Heart left ventricle (tissue), 16 donors: ENCODE data around the gene KCNQ1. TPM values are rescaled to one million over a fixed set of nuclear protein-coding genes. Genes with fewer than 3 reads are reported as not detected.
A peak's percentile ranks its signal among the peaks of the same experiment; 100 is the strongest.

ENCODE experiments used
- ATAC-seq, 4 donors: fragments of 200-7000 bp; cut with Tn5 transposase; one replicate each; pipeline ENCODE4 v1.9.1; 2020 to 2022; ENCODE audit warnings: moderate library complexity in 4 of 4, mild to moderate bottlenecking in 3 of 4, moderate number of reproducible peaks in 1 of 4
- DNase-seq, 5 donors: peaks; one replicate each; pipeline ENCODE4 v3.0.0-alpha.2; 2020
- H3K27ac ChIP-seq, 12 donors: fragments of 200-600 bp; sonication (generic) in 4 of 12; one replicate each; pipeline versions ENCODE4 v1.5.0 to v1.8.0; 2016 to 2022; ENCODE audit warnings: mild to moderate bottlenecking in 2 of 12
- H3K27me3 ChIP-seq, 9 donors: fragments of 200-600 bp; sonication (generic) in 2 of 9; one replicate each; pipeline versions ENCODE4 v1.5.1 to v1.8.0; 2016 to 2022; ENCODE audit warnings: mild to moderate bottlenecking in 3 of 9
- H3K36me3 ChIP-seq, 9 donors: fragments of 200-600 bp; sonication (generic) in 2 of 9; one replicate each; pipeline versions ENCODE4 v1.5.0 to v1.8.0; 2018 to 2022; ENCODE audit warnings: mild to moderate bottlenecking in 2 of 9
- H3K4me1 ChIP-seq, 12 donors: fragments of 200-600 bp; sonication (generic) in 4 of 12; one replicate each; pipeline versions ENCODE4 v1.5.0 to v1.8.0; 2016 to 2022; ENCODE audit warnings: mild to moderate bottlenecking in 3 of 12
- H3K4me3 ChIP-seq, 12 donors: fragments of 200-600 bp; sonication (generic) in 4 of 12; one replicate each; pipeline versions ENCODE4 v1.5.0 to v1.8.0; 2017 to 2022; ENCODE audit warnings: mild to moderate bottlenecking in 9 of 12, moderate library complexity in 4 of 12
- H3K9me3 ChIP-seq, 12 donors: fragments of 200-600 bp; sonication (generic) in 4 of 12; one replicate each; pipeline versions ENCODE4 v1.5.0 to v1.8.0; 2016 to 2022; ENCODE audit warnings: mild to moderate bottlenecking in 1 of 12
- POLR2A ChIP-seq, 2 donors: fragments of 450-650 bp; IDR thresholded peaks; one replicate each; pipeline ENCODE4 v1.6.1; 2017; ENCODE audit warnings: antibody characterized with exemption in 2 of 2, mild to moderate bottlenecking in 2 of 2, moderate library complexity in 2 of 2
- WGBS, 4 donors: extraction: QIAGEN DNeasy Blood & Tissue Kit in 2 of 4; methylation state at CpG; one replicate each; pipeline versions ENCODE4 v1.1.5 to v1.1.7; 2013 to 2018; 5-methylcytosine and 5-hydroxymethylcytosine counted together
- intact Hi-C, 10 donors: fragments of 100-400 bp; cut with DNase I; formaldehyde crosslinking; loops; one replicate each; pipeline versions ENCODE4 v1.11.1 to v1.14.2; 2022
- polyA plus RNA-seq, 2 donors: library from polyadenylated mRNA; stranded (reverse); fragments of 200-250 nt; gene quantifications; one replicate each; pipeline ENCODE4 v1.2.3, GENCODE V29; 2013
- total RNA-seq, 9 donors: library from RNA; depleted of rRNA in 2 of 9; stranded (reverse); fragments of >200 nt in 2 of 9; fragmentation: NEBNext Ultra II Directional in 3 of 9; extraction: Animal tissue kit (Norgen Biotek cat#: 25700) in 3 of 9; gene quantifications; one replicate each; pipeline versions ENCODE4 v1.1.0 to v1.2.4, GENCODE V29; 2016 to 2023
- TF ChIP-seq, protein P1 (sequence below), 12 donors: fragments of 200-600 bp; sonication (generic) in 4 of 12; IDR thresholded peaks; one replicate each; pipeline versions ENCODE4 v1.5.0 to v1.8.0; 2018 to 2022; ENCODE audit warnings: antibody characterized with exemption in 12 of 12, mild to moderate bottlenecking in 5 of 12
- donor health status: ischemic (EF 13 %, LVEDD 7.1; RV severe dilation, severe dysfunction).
- donor health status: healthy with polysubstance abuse.
- donor health status: DM: no; HTN: yes; CAD: no.
- donor health status: DM: no; HTN: no; CAD: no.
- donor health status: ischemic (EF 25% LVEDD 6.9; RV normal size, moderate dysfunction).
- donor health status: ischemic (EF 25% LVEDD 5.7; RV mildly dilated, moderate dysfunction).
- donor health status: healthy.
- donor health status: DM: yes; HTN: yes; CAD: no.
- donor health status: ischemic (EF 35%, LVEDD 5.7; RV mildly dilated, moderate dysfunction).
- donor health status: nonischemic (EF 11% LVEDD 7.7; RV severe dilation, severe dysfunction).
- donor health status: DM: yes; HTN: yes; CAD: no.
- donor health status: PGD.
- donor health status: ischemic (EF 29% LVEDD 5.4; RV normal size, mild dysfunction).
- donor health status: nonischemic (EF 23%, LVEDD 6.1; RV moderate dilation, normal function).

Gene KCNQ1
- total and polyA plus RNA-seq, 11 donors, result 18.6 to 42.4 (median 31.4) TPM

DNA sequence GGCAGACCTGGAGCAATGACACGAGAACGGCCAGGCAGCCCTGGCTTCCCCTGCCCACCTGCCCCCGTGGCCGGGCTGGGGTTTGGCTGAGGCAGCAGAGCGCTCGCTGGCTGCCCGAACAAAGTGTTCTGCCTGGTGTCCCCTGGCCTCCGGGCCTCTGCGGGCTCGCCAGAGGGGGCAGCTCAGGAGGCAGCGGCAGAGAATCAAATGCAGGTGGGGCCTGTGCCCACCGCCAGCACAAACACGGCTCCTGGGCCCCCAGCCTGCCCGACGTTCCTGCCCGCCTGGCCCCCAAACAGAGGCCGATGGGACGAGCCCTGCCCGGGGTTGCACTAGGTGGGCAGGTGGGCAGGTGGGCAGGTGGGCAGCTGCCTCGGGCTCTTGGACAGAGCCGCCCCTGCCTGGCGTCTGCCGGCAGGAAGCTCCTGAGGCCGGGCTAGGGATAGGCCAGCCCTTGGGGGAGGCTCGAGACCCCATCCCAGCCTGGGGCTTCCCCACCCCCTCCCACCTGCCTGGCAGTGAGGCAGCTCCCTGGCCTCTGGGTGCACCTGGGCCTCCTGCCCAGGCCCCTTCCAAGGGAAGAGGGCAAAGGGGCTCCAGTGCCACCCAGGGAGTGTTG lies 394.0 kb downstream of the KCNQ1 start:
- no peak for ATAC-seq
- H3K4me1 ChIP-seq, result peaks cover 6 to 46% (median 25%) of the 10 kb centered on the region in 12 donors
- H3K36me3 ChIP-seq, result no peaks in the 10 kb centered on the region
- no peaks in the 10 kb centered on the region for H3K27me3 ChIP-seq
- peak overlapping the region in 10 of 12 donors; percentile 20 to 78 (median 67) for H3K27ac ChIP-seq
- DNase-seq, result no peak
- WGBS, 4 donors, result 63 to 88% (median 79%) methylated on average over 13 to 25 of the region's 25 CpGs
- TF ChIP-seq, protein P1, sequence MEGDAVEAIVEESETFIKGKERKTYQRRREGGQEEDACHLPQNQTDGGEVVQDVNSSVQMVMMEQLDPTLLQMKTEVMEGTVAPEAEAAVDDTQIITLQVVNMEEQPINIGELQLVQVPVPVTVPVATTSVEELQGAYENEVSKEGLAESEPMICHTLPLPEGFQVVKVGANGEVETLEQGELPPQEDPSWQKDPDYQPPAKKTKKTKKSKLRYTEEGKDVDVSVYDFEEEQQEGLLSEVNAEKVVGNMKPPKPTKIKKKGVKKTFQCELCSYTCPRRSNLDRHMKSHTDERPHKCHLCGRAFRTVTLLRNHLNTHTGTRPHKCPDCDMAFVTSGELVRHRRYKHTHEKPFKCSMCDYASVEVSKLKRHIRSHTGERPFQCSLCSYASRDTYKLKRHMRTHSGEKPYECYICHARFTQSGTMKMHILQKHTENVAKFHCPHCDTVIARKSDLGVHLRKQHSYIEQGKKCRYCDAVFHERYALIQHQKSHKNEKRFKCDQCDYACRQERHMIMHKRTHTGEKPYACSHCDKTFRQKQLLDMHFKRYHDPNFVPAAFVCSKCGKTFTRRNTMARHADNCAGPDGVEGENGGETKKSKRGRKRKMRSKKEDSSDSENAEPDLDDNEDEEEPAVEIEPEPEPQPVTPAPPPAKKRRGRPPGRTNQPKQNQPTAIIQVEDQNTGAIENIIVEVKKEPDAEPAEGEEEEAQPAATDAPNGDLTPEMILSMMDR (IDR thresholded peaks at IDR 0.05), result no peak
- no peak for TF ChIP-seq POLR2A (IDR thresholded peaks at IDR 0.05)
- H3K4me3 ChIP-seq, result no peak overlapping the region
- intact Hi-C loops, result loop anchor here in 1 of 10 donors (5.0 kb wide), 1 partner anchor 44 kb away; no protein-coding TSS in a partner anchor
- no peaks in the 10 kb centered on the region for H3K9me3 ChIP-seq

DNA sequence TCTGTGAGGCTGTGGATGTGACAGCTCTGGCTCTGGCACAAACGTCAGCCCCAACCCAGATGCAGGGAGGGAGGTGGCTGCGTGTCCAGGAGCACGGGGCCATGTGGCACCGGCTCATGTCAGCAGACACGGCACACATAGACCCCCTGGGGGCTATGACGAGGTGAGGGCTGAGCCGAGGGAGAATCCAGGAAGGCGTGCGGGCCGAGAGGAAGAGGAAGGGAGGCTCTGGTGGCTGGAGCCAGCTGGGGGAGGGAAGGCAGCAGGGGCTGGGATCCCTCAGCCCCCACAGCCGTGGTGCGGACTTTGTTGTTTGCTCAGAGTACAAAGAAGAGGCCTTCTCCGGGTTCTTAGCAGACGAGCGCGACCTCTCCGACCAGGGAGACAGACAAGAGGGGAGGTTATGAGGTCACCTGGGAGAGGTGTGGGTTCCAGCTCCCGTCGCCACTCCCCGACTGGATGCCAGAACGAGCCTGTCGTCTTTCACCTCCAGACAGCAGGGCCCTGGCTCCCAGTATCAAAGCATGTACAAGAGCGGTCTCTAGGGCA lies 394.7 kb downstream of the KCNQ1 start:
- intact Hi-C loops, result loop anchor here in 1 of 10 donors (5.0 kb wide), 1 partner anchor 43 kb away; no protein-coding TSS in a partner anchor
- ATAC-seq (peak in 3 of 4 donors; percentile 2 to 62 (median 9)), DNase-seq (peak in 4 of 5 donors; percentile 44 to 55 (median 48))
- 62 to 86% (median 70%) methylated on average over 23 of the region's 23 CpGs for WGBS, 4 donors
- Histone ChIP-seq H3K36me3 (no peaks in the 10 kb centered on the region), H3K9me3 (no peaks in the 10 kb centered on the region), H3K4me3 (no peak overlapping the region), H3K27ac (peak overlapping the region in 10 of 12 donors; percentile 20 to 78 (median 67)), H3K27me3 (no peaks in the 10 kb centered on the region), H3K4me1 (peaks cover 6 to 45% (median 25%) of the 10 kb centered on the region in 12 donors)
- TF ChIP-seq, protein P1 (IDR thresholded peaks at IDR 0.05), result no peak
- no peak for TF ChIP-seq POLR2A (IDR thresholded peaks at IDR 0.05)

DNA sequence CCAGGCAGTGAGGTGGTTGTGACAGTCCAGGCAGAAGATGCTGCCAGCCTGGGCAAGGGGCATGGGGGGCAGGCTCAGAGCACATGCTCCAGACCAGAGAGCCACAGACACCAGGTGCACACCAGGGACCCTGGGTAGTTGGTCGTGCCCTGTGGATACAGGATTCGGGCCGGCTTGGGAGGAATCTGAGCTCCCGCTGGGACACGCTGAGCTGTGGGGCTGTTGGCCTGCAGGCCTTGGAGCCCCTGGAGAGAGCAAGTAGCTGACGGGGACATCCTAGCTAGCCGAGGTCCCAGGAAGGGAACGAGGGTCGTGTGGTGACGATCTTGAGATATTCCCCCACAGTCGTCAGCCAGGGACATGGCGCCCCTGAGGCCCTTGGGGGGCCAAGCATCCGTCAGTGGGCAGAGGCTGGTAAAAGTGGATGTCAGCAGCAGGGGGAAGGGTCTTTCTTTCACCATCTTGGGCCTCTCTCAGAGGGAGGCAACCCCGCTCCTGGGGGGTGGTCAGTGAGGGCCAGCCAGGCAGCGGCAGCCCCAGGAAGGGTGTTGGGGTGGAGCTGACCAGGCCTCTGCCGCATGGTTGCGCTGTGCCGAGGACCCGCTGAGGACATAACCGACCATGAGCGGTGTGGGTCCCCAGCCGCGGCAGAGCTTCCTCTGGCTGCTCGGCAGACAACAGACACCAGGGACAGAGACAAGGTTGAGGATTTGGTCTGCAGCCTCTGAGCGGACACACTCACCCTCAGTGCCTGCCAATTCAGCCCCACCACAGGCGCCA lies 396.8 kb downstream of the KCNQ1 start:
- H3K4me1 ChIP-seq, result peaks cover 4 to 33% (median 20%) of the 10 kb centered on the region in 12 donors
- no peaks in the 10 kb centered on the region for H3K9me3 ChIP-seq
- no peaks in the 10 kb centered on the region for H3K36me3 ChIP-seq
- ATAC-seq (no peak), DNase-seq (no peak)
- WGBS, 4 donors, result 91 to 94% (median 93%) methylated on average over 21 to 26 of the region's 26 CpGs
- H3K27me3 ChIP-seq, result no peaks in the 10 kb centered on the region
- TF ChIP-seq, protein P1 (IDR thresholded peaks at IDR 0.05), result no peak
- no peak for TF ChIP-seq POLR2A (IDR thresholded peaks at IDR 0.05)
- no peak overlapping the region for H3K4me3 ChIP-seq
- intact Hi-C loops, result loop anchor here in 1 of 10 donors (5.0 kb wide), 1 partner anchor 36 kb away; no protein-coding TSS in a partner anchor
- H3K27ac ChIP-seq, result no peak overlapping the region

DNA sequence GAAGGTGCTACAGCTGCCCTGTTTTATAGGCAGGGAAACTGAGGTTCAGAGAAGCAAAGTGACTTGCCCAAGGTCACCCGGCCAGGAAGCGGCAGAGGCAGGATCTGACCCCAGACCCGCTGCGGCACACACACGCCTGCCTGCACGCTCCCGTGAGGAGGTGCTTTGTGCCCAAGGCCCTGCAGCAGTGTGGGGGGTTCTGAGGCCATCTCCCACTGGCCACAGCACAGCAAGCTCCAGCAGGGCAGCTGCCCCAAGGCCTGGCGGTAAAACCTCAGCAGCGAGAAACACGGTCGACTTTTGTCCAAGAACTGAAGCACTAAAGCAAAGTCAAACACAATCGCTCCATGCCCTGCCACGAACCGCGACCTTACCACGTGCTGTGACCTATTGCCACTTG lies 398.1 kb downstream of the KCNQ1 start:
- H3K27me3 ChIP-seq, result no peaks in the 10 kb centered on the region
- no peak overlapping the region for H3K27ac ChIP-seq
- H3K36me3 ChIP-seq, result no peaks in the 10 kb centered on the region
- TF ChIP-seq, protein P1 (IDR thresholded peaks at IDR 0.05), result no peak
- 95 to 98% (median 96%) methylated on average over 14 to 16 of the region's 16 CpGs for WGBS, 4 donors
- H3K4me1 ChIP-seq, result peaks cover 0 to 20% (median 7%) of the 10 kb centered on the region in 12 donors
- H3K4me3 ChIP-seq, result no peak overlapping the region
- intact Hi-C loops, result loop anchor here in 1 of 10 donors (5.0 kb wide), 1 partner anchor 34 kb away; no protein-coding TSS in a partner anchor
- DNase-seq (no peak), ATAC-seq (no peak)
- no peaks in the 10 kb centered on the region for H3K9me3 ChIP-seq
